ENCODE data around the gene NDUFA12.

Gene NDUFA12

DNA sequence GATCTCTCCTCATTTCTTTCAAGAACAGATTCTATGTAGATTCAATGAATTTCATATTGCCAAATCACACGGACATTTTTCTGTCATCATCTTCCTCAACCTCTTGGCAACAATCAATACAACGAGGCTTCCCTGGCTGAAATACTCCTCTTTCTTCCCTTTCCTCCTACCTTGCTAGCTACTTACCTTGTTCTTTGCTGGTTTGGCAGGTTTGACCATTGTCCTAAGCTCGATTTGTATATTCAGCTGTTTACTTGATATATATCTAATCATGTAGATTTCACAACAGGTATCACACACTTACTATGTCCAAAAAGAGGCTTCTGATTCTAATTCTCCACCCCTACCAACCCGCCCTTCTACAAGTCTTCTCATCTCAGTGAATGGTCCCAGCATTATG lies 23.6 kb downstream of the NDUFA12 start (continued):
- TF ChIP-seq, protein P1, sequence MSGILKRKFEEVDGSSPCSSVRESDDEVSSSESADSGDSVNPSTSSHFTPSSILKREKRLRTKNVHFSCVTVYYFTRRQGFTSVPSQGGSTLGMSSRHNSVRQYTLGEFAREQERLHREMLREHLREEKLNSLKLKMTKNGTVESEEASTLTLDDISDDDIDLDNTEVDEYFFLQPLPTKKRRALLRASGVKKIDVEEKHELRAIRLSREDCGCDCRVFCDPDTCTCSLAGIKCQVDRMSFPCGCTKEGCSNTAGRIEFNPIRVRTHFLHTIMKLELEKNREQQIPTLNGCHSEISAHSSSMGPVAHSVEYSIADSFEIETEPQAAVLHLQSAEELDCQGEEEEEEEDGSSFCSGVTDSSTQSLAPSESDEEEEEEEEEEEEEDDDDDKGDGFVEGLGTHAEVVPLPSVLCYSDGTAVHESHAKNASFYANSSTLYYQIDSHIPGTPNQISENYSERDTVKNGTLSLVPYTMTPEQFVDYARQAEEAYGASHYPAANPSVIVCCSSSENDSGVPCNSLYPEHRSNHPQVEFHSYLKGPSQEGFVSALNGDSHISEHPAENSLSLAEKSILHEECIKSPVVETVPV (CRISPR knock-in tag; IDR thresholded peaks at IDR 0.05): no peak
- no peak for TF ChIP-seq OSR1 (CRISPR knock-in tag; IDR thresholded peaks at IDR 0.05)

- no peak for ATAC-seq
- TF ChIP-seq ZNF565 (CRISPR knock-in tag; conservative IDR thresholded peaks at IDR 0.05; ENCODE audit: low read depth) (no peak), CREB5 (CRISPR knock-in tag; IDR thresholded peaks at IDR 0.05; ENCODE audit: low read depth) (no peak), ZC3H10 (CRISPR knock-in tag; IDR thresholded peaks at IDR 0.05) (no peak), ESRRG (CRISPR knock-in tag; IDR thresholded peaks at IDR 0.05) (no peak), PATZ1 (CRISPR knock-in tag; IDR thresholded peaks at IDR 0.05; ENCODE audit: borderline replicate concordance) (no peak), BACH2 (CRISPR knock-in tag; IDR thresholded peaks at IDR 0.05; ENCODE audit: borderline replicate concordance) (no peak), TCF4 (CRISPR knock-in tag; IDR thresholded peaks at IDR 0.05; ENCODE audit: borderline replicate concordance) (no peak), ARNTL (CRISPR knock-in tag; IDR thresholded peaks at IDR 0.05; ENCODE audit: borderline replicate concordance, low read depth) (no peak), RARB (CRISPR knock-in tag; IDR thresholded peaks at IDR 0.05) (no peak), SNAI2 (CRISPR knock-in tag; IDR thresholded peaks at IDR 0.05) (no peak), ISL1 (CRISPR knock-in tag; IDR thresholded peaks at IDR 0.05) (no peak), CSDC2 (CRISPR knock-in tag; IDR thresholded peaks at IDR 0.05) (no peak), TOX (CRISPR knock-in tag; IDR thresholded peaks at IDR 0.05; ENCODE audit: borderline replicate concordance) (no peak), POU6F1 (CRISPR knock-in tag; IDR thresholded peaks at IDR 0.05; ENCODE audit: borderline replicate concordance, low read depth) (no peak), ZNF8 (CRISPR knock-in tag; IDR thresholded peaks at IDR 0.05) (no peak)
- TF ChIP-seq, protein P2, sequence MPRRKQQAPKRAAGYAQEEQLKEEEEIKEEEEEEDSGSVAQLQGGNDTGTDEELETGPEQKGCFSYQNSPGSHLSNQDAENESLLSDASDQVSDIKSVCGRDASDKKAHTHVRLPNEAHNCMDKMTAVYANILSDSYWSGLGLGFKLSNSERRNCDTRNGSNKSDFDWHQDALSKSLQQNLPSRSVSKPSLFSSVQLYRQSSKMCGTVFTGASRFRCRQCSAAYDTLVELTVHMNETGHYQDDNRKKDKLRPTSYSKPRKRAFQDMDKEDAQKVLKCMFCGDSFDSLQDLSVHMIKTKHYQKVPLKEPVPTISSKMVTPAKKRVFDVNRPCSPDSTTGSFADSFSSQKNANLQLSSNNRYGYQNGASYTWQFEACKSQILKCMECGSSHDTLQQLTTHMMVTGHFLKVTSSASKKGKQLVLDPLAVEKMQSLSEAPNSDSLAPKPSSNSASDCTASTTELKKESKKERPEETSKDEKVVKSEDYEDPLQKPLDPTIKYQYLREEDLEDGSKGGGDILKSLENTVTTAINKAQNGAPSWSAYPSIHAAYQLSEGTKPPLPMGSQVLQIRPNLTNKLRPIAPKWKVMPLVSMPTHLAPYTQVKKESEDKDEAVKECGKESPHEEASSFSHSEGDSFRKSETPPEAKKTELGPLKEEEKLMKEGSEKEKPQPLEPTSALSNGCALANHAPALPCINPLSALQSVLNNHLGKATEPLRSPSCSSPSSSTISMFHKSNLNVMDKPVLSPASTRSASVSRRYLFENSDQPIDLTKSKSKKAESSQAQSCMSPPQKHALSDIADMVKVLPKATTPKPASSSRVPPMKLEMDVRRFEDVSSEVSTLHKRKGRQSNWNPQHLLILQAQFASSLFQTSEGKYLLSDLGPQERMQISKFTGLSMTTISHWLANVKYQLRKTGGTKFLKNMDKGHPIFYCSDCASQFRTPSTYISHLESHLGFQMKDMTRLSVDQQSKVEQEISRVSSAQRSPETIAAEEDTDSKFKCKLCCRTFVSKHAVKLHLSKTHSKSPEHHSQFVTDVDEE (CRISPR knock-in tag; IDR thresholded peaks at IDR 0.05): no peak
- TF ChIP-seq, protein P1 (CRISPR knock-in tag; IDR thresholded peaks at IDR 0.05): no peak
These were observed 25.6 kb downstream of the NDUFA12 start for GRCh38 chr12:94977766-94978468.

DNA sequence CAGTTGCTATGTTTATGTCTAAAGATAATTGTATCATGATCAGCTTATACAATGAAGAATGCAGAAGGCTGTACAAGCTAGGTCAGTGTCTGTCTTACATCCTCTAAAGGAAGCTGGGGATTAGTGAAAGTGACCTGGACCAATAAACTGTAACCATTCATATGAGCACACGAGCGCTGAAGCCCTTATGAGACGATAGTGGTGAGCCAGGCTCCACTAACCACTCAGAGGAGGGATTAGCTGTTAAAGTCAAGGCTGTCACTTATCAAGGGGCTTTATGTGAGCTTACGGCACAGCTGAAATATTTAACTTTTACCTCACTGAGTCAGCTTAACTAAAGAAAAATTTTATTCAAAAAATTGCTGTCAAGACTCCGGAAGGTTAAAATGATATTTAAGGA lies 30.3 kb downstream of the NDUFA12 start:
- ATAC-seq: no peak
- TF ChIP-seq PATZ1 (CRISPR knock-in tag; IDR thresholded peaks at IDR 0.05; ENCODE audit: borderline replicate concordance): no peak
- TF ChIP-seq, protein P2 (CRISPR knock-in tag; IDR thresholded peaks at IDR 0.05): no peak
- TF ChIP-seq ZNF565 (CRISPR knock-in tag; conservative IDR thresholded peaks at IDR 0.05; ENCODE audit: low read depth): no peak
- no peak for TF ChIP-seq TOX (CRISPR knock-in tag; IDR thresholded peaks at IDR 0.05; ENCODE audit: borderline replicate concordance)
- TF ChIP-seq TCF4 (CRISPR knock-in tag; IDR thresholded peaks at IDR 0.05; ENCODE audit: borderline replicate concordance): no peak
- TF ChIP-seq ESRRG (CRISPR knock-in tag; IDR thresholded peaks at IDR 0.05): no peak
- TF ChIP-seq PPARA (CRISPR knock-in tag; IDR thresholded peaks at IDR 0.05; ENCODE audit: borderline replicate concordance): no peak
- TF ChIP-seq ISL1 (CRISPR knock-in tag; IDR thresholded peaks at IDR 0.05): no peak
- no peak for TF ChIP-seq ARNTL (CRISPR knock-in tag; IDR thresholded peaks at IDR 0.05; ENCODE audit: borderline replicate concordance, low read depth)

Measured in SK-N-SH treated with all-trans-retinoic acid at 6 μM for 48 hours (cell line).